HG02678 (cell line): Measurements from ENCODE around the gene MARCHF3.
"Not testable (repeated sequence)": the region's sequence is repeated elsewhere in the genome, so short reads cannot be mapped to it uniquely, and the experiment has no call there.

ENCODE experiments used
- ATAC-seq: cut with Tn5 transposase; IDR thresholded peaks from one replicate; pipeline ENCODE4 v1.9.1; 2021; ENCODE audit warnings: mild to moderate bottlenecking, moderate library complexity; ENCODE audit not compliant: unreplicated experiment

MARCHF3 gene

GRCh38 chr5:126925482-126925881 lies 104.9 kb downstream of the MARCHF3 start:
- no peak for ATAC-seq

GRCh38 chr5:126924331-126925033 lies 105.9 kb downstream of the MARCHF3 start:
- ATAC-seq = no peak

GRCh38 chr5:126921241-126922091 lies 108.9 kb downstream of the MARCHF3 start:
- ATAC-seq = no peak

GRCh38 chr5:126920291-126920690 lies 110.1 kb downstream of the MARCHF3 start:
- no peak for ATAC-seq

DNA sequence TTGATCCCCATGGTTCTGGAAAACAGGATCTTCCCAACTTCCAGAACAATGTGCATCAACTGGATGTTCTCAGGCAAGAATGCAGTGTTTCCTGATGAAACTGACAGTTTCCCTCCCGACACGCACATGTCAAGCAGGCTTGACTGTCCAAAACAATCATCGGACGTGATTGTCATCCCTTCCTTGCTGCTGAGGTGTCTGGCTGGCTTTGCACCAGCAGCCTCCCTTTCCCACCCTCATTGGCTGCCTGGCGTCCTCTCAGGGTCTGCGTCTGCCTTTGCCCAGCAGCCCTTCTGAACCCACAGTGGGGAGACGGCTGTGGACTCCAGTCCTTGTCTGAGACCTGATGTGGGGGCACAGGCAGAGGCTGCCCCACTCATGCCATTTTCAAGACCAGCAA lies 110.8 kb downstream of the MARCHF3 start:
- ATAC-seq = no peak

- ATAC-seq = no peak
Observed at GRCh38 chr5:126918615-126918957, 111.8 kb downstream of the MARCHF3 start.

DNA sequence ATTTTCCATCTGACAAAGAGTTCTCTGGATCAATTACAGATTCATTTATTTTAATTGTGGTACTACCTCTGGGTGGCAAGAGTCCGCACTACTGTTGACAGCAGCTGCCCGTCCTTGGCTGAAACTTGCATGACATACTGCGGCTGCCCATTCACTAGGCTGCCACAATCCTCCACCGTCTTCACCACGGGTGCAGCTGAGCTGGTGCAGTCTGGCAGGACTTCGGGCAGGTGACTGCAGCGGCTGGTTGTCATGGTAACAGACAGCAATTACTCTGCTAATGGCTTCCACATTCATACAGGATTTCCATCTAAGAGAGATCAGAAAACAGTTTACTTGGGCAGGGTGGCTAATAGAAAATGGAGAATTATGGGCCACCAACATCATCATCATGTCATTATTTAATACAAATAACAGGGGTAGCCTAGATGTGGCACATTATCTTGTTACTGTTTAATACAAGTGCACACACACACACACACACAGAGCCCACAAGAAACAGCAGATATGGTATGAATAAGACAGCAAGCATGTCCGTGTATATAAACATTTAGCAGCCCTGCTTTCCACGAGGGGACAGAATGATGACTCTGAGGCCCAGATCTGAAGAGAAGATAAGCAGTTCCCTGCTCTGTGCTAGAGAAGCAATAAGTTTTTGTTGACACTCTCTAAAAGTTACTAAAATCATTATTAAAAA lies 112.3 kb downstream of the MARCHF3 start:
- no peak for ATAC-seq

- ATAC-seq = no peak
Observed at GRCh38 chr5:126915496-126915895, 114.9 kb downstream of the MARCHF3 start.

DNA sequence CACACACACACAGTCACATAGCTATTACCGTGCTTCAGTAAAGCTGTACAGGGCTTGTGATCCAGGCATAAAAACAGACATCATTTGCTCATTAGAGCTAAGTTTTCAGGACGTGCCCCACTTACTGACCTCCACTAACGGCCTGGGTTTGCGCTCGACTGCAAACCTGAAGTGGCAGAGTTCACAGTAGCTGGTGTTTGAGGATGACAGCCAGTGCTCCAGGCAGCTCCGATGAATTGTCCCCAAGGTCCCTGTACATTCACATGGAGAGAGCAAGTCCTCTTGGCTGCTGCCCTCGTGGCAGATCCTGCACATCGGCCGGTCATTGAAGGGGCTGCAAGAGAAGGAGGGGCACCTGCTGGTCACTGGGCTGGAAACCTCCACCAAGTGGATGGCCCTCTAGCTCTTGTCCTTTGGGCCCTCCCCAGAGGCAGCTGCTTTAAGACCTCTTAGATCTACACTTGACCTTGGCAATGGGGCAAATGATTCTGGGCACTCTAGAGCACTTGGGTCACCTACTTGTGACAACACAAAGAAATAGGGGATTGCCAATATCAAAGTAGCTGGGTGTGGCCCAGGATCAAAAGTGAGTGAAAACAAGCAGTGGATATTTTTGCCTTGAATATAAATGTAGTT lies 115.4 kb downstream of the MARCHF3 start:
- ATAC-seq = no peak

DNA sequence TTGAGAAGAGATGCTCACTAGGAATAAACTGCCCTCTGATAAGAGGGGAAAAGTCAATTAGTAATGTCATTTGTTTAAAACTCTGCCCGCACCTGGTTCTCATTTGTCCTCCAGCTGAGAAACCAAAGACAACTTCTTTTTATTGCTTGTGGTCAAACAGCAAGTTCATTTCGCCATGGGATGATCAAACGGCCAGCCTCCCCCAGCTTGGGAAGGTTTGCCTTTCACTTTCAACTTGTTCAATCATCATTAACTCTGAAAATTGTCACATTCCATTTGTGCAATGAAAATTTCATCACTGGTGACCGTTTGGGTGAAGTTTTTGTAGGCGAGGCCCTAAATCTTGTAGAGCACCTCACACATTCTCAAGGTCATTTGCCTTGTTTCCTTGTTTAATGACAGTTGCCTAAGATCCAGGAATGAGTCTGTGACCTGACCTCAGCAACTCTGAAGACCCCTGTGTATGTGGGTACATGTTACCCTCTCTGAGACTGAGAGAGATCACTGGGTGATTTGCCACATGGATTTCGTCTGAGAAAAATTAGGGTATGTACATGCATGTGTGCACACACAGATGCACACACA lies 117.7 kb downstream of the MARCHF3 start:
- no peak for ATAC-seq

- no peak for ATAC-seq
Observed at GRCh38 chr5:126911986-126912385, 118.4 kb downstream of the MARCHF3 start.

GRCh38 chr5:126909856-126910255 lies 120.5 kb downstream of the MARCHF3 start:
- ATAC-seq = no peak

DNA sequence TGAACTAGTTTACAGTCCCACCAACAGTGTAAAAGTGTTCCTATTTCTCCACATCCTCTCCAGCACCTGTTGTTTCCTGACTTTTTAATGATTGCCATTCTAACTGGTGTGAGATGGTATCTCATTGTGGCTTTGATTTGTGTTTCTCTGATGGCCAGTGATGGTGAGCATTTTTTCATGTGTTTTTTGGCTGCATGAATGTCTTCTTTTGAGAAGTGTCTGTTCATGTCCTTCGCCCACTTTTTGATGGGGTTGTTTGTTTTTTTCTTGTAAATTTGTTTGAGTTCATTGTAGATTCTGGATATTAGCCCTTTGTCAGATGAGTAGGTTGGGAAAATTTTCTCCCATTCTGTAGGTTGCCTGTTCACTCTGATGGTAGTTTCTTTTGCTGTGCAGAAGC lies 126.0 kb downstream of the MARCHF3 start:
- ATAC-seq = not testable (repeated sequence)

GRCh38 chr5:126900796-126901195 lies 129.6 kb downstream of the MARCHF3 start:
- ATAC-seq = no peak

DNA sequence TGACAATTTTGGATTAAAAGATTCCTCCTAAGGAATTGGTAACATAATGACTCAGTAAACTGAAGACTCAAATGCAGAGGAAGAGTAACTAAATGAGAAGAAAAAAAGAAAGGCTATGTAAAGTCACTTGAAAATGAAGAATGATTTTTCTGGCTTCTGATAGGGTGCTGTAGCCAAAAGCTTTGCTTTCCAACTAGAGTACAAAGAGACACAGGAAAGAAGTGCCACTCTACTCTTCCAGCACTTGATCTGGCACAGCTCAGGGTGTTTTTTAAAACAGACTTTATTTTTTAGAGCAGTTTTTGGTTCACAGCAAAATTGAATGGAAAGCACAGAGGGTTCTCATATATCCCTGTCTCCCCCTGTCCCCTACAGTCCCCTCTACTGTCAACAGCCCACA lies 130.9 kb downstream of the MARCHF3 start:
- ATAC-seq = no peak

DNA sequence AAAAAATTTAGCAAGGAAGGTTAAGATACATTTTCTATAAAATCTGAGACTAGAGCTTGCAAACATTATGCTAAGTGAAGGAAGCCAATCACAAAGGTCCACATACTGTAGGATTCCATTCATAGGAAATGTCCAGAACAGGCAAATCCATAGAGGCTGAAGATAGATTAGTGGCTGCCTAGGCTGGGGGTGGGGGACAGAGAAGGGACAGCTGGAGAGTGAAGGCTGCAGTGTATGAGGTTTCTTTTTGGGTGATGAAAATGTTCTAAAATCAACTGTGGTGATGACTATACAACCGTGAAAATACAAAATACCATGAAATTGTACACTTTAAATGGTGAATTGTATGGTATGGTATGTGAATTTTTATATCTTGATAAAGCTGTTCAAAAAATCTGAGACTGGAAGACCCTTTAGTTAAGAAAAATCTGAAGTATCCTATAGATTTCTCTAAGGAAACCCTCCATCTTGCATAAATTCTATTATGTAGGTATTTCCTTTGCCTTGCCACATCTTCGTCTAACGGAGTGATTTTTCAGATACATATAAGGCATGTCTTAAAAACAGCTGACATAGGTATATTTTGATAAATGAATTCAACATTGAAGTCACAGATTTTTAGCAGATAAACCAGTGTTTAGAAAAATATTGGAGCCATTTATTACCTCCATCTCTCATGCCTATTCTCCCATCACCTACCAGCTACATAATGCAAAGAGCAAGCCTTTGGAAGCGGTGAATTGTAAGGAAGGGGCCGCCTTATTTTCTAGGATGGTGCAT lies 132.3 kb downstream of the MARCHF3 start:
- no peak for ATAC-seq

GRCh38 chr5:126896170-126896702 lies 134.1 kb downstream of the MARCHF3 start:
- no peak for ATAC-seq

DNA sequence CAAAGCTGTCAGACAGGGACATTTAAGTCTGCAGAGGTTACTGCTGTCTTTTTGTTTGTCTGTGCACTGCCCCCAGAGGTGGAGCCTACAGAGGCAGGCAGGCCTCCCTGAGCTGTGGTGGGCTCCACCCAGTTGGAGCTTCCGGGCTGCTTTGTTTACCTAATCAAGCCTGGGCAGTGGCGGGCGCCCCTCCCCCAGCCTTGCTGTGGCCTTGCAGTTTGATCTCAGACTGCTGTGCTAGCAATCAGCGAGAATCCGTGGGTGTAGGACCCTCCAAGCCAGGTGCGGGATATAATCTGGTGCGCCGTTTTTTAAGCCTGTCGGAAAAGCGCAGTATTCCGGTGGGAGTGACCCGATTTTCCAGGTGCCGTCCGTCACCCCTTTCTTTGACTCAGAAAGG lies 134.6 kb downstream of the MARCHF3 start:
- not testable (repeated sequence) for ATAC-seq

GRCh38 chr5:126890414-126890813 lies 139.9 kb downstream of the MARCHF3 start:
- ATAC-seq = not testable (repeated sequence)

DNA sequence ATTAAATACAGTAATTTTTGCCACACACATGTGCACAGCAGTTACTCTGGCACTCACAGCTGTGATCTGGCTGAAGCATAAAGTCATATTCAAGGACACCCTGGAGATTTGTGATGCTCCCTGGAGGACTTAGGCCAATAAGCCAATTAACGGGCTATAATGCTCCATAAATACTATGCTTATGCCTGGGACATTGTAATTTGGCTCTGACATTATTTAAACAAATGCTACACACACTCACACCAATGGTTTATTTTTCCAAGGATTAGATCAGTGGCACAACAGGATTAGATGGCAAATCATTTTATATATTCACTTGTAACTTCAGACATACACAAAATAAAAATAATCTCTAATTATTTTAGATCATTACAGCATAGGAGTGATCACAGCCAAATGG lies 142.2 kb downstream of the MARCHF3 start:
- ATAC-seq = no peak
